Esophagus mucosa (tissue), 1 donor: ENCODE data around the gene CYRIA. TPM values are rescaled to one million over a fixed set of nuclear protein-coding genes. Genes with fewer than 3 reads are reported as not detected.

Source experiments
- ATAC-seq: fragments of 200-7000 bp; cut with Tn5 transposase; one replicate; pipeline ENCODE4 v1.9.1; 2020
- total RNA-seq: library from RNA; stranded (reverse); gene quantifications from one replicate; pipeline ENCODE4 v1.2.4, GENCODE V29; 2023
- donor health status: DM: yes; HTN: yes; CAD: no.

The CYRIA gene
- 1.3 TPM for total RNA-seq

DNA sequence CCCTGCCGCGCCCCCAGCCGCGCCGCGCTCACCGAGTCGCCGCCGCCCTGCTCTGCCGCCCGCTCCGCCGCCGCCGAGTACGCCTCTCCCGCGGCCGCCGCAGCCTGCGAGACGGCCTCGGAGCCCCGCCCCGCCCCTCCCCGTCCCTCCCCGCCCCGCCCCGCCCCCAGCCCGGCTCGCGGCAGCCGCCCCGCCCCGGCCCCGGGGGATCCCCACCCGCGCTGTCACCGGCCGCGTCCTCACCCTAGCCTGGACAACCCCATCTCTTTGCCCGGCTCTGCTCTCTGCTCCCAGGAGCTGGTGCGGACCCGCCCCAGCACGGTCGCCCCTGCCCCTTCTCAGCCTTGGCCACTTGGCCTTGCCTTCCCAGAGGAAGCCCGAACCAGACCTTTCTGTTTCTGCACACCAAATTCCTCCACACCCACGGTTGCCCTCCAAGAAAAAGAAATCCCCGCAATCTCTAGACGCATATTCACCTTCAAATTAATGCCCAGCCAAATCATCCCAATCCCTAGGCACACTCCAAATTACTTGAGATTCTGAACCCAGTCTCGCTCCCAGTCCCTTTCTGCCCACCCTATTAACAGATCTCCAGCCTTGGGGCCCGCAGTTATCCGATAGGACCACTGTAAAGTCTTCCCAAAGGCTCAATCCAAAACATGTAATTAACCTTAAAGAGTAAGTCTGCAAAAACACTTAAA, at the start of gene CYRIA:
TSS of gene CYRIA (minus strand) at position 87 of the 701 bp plus-strand sequence. CDS start 77,715 bp downstream, outside the sequence.
- peak; percentile 83 for ATAC-seq

DNA sequence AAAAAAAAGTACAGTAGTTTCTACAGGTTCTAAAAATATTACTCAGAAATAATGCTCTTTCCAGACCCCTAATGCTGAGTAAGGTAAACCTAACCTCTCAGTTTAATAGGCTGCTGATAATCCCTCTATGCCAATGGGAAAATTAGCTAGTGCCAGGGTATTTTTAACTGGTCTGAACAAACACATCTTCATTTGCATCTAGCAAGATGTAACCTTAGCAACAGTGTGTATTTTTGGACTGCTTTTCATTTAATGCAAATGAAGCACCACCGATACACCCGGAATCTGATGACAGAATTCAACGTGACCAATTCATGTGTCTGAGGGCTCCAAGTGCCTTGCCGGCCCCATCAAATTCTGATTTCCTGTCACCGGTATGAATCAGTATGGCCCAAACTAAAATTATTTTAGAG, 47.4 kb upstream of the CYRIA start:
- peak; percentile 52 for ATAC-seq

- no peak for ATAC-seq
These were observed 44.1 kb upstream of the CYRIA start for GRCh38 chr2:16709769-16710168.

DNA sequence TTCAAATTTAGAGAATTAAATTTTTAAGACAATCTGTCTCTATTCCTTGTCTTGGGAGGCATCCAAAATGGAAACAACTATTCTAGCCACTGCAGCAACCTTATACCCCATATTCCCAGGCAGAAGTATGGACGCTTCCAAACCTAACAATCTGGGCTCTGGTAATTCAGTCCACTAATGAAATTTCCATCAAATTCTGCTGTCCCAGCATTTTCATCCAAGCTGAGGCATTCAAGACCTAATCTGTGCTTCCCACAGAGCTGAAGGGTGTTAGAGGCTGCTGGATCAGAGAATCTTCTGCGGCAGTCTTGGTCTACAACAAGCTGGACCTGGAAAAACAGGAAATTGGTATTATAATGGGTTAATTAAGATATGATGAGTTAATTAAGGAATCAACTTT, 42.5 kb upstream of the CYRIA start:
- no peak for ATAC-seq

GRCh38 chr2:16707014-16707623, 41.5 kb upstream of the CYRIA start:
- ATAC-seq = no peak

DNA sequence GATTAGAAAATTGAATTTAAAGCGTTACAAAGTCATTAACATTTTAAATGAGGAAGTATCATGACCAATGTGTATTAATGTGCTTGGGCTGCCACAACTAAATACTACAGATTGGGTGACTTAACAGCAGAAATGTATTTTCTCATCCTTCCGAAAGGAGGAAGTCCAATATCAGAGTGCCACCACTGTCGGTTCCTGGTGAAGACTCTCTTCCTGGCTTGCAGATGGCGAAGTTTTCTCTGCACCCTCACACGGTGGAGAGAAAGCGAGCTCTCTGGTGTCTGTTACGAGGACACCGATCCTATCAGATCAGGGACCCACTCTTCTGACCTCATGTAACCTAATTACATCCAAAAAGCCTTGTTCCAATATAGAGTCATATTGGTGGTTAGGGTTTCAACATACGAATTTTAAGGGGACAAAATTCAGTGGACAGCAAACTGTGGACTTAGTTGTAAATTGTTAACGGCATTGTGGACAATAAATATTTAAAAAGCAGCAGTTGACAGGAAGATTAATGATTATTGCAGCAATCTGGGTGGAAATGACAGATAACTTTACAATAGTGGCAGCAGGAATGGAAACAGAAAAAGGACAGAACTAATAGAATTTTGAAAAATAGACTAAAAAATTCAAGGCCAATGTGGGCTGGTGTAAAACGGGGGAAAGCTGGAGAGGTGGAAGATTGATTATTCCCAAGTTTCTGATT, 35.1 kb upstream of the CYRIA start:
- no peak for ATAC-seq

- ATAC-seq = no peak
These were observed 28.2 kb upstream of the CYRIA start for GRCh38 chr2:16693854-16694253.

DNA sequence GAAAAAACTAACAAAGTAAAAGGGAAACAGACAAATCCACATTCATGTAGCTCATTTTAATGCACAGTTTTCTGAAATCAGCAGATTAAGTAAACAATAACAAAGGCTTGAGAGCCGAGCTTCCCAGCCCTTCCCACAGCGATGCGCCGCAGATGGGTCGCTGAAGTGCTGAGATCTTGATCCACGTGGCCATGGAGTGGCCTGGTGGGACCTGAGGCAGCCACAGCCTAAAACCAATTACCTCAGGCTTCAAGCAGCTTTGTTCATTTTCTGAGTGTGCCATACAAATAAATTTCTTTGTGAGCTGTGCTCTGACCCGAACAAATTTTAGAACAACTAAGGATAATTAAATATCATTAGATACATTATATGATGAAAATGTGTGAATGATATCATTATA, 25.6 kb upstream of the CYRIA start:
- ATAC-seq = no peak

DNA sequence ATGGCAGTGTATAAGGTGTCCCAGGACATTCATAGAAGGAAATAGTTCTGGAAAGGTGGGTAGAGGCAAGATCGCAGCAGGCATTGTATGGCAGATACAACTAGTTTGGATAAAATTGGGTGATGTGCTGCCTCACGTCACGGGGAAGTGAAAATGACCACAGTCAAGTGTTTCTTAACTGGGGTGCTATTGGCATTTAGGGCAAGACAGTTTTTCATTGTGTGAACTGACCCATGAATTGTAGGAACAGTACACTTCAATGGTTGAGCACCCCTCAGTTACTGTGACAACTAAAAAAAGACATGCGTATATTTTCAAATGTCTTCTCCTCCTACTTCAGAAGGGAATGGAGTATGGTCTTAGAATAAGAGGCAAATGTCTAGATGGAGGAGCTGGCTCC, 22.3 kb upstream of the CYRIA start:
- ATAC-seq = no peak

- no peak for ATAC-seq
These were observed 21.6 kb upstream of the CYRIA start for GRCh38 chr2:16687222-16687621.

- no peak for ATAC-seq
These were observed 21.0 kb upstream of the CYRIA start for GRCh38 chr2:16686641-16687040.

DNA sequence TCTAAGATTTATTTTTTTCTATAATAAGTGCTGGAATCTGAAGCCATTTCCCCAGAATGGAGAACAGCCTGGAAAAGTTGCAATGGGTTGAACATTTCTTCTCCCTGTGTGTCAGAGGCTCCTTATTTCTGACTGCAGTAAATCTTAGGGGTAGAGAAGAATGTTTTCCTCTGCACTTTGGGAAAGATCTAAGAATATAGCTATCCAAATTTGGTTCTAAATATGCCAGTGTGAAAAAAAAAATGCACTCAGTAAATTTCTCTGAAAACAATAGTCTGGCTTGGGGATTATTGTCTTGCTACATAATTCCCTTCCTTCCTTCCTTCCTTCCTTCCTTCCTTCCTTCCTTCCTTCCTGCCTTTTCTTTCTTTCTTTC, 19.7 kb upstream of the CYRIA start:
- no peak for ATAC-seq

DNA sequence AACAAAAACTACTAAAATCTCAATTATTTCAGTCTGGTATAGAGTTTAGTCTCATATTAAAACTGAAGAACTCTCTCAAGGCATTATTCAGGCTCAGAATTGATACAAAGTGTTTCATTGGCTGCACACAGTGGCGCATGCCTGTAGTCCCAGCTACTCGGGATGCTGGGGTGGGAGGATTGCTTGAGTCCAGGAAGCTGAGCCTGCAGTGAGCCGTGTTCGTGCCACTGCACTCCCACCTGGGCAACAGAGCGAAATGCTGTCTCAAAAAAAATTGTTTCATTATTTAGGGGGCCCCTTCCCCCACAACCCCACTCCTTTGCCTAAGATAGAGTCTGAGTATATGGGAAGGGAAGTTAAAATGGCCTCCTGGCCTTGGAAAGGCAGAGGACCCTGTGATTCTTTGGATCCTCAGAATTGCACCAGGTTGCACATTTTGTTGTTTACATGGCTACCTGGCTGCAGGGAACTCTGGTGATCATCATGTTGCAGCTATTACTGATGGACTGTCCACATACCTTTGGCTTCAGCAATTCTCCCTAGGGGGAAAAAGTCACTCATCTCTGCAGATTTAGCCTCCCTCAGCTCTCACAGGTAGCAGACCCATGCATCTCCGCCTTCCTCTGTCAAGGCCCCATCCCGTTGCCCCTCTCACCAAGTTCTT, 19.2 kb upstream of the CYRIA start:
- ATAC-seq = no peak

- ATAC-seq = no peak
These were observed 17.9 kb upstream of the CYRIA start for GRCh38 chr2:16683576-16683975.

- no peak for ATAC-seq
These were observed 16.9 kb upstream of the CYRIA start for GRCh38 chr2:16682431-16683118.

DNA sequence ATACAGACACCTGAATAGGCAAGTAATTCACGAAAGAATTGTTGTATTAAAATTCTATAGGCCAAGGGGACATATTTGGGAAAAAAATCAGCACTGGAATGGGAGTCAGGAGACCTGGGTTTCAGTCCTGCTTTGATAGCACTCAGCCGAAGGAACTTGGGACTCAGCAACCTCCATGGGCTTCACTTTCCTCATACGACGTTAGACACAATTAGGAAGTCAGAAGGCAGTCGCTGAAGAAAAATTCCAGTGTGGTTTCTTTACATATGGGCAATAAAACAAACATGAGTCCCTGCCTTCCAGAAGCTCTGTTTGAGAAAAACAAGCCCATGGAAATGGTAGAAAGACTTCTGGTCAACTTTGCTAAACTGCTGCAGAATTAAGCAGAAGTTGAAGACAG, 15.1 kb upstream of the CYRIA start:
- ATAC-seq = no peak

DNA sequence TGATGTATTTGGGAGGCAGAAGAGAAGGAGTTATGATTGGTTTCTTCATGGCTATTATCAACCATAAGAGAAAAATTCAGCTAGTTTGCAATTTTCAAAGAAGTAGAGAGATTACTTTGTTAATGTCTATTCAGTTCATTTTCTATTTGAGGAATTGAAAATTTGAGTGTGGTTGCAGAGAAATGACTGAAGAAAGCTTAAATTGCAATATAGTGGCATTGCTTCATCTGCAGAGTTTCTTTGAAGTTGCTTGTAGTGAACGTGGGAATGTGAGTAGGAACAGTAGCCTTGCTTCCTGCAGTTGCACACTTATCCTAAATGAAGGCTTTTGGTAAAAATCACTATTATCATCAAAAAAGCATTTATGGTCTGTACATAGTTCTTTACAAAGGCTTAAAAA, 14.7 kb upstream of the CYRIA start:
- ATAC-seq = no peak

GRCh38 chr2:16678964-16679363, 13.3 kb upstream of the CYRIA start:
- no peak for ATAC-seq

GRCh38 chr2:16677875-16678274, 12.2 kb upstream of the CYRIA start:
- no peak for ATAC-seq

GRCh38 chr2:16675781-16676180, 10.1 kb upstream of the CYRIA start:
- ATAC-seq = no peak

DNA sequence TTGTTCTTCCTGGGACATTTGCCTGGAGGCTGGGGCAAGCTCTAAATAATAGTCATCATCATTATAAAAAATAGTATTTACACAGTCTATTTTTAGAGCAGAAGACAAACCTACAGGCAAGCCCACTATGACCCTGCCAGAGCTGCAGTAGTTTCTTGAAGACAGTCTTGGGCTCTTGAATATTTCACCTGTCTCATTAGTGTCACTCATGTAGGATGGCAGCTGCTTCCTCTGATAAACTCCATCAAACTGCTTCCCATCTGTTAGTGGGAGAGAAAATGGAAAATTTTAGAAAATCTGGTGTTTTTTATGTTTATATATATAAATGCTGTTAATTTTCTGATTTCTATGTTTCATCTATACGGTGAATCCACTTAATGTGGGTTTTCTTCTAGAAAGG, 8.5 kb upstream of the CYRIA start:
- no peak for ATAC-seq

DNA sequence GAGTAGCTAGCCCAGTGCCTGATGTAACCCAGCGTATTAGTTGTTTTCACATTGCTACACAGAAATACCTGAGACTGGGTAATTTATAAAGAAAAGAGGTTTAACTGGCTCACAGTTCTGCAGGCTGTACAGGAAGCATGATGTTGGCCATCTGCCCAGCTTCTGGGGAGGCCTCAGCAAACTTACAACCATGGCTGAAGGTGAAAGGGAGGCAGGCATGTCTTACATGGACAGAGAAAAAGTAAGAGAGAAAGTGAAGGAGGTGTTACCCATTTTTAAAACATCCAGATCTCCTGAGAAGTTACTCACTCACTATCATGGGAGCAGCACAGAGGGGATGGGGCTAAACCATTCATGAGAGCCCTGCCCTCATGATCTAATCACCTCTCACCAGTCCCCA, 6.1 kb upstream of the CYRIA start:
- ATAC-seq = peak; percentile 55

DNA sequence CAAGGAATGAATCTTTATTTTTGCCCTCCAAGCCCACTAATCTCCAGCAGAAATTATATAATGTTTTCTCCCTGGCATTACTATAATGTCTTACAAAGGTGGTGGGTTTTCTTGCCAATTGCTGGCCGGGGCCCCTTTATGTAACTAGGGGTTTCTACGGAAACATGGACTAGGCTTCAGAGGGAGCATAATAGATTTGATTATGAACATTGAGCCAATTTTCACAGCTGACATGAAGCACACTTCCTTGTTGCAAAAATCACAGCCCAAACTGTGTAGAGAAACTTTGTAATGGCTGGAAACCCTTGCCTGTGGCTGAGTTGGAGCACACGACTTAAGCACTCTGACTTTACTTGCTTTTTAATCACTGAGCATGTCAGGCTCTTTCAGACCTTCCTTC, 3.8 kb upstream of the CYRIA start:
- no peak for ATAC-seq
